ENCODE measurements around the gene LPP. TPM values are rescaled to one million over a fixed set of nuclear protein-coding genes. Genes with fewer than 3 reads are reported as not detected.

Gene LPP
- total and polyA plus RNA-seq, 8 donors, result 23.1 to 220 (median 26.7) TPM

GRCh38 chr3:188646592-188646991 lies 492.6 kb downstream of the LPP start:
- H3K4me3 ChIP-seq, result no peak overlapping the region
- no peaks in the 10 kb centered on the region for H3K36me3 ChIP-seq
- intact Hi-C loops (cut with DNase I), result no loop called here
- H3K27ac ChIP-seq, result no peak overlapping the region
- DNase-seq (peak in 1 of 4 donors; percentile 12), ATAC-seq (peak; percentile 45)
- no peak for TF ChIP-seq CTCF (IDR thresholded peaks at IDR 0.05)
- peaks cover 0 to 19% of the 10 kb centered on the region in 2 donors for H3K4me1 ChIP-seq
- H3K9me3 ChIP-seq, result no peaks in the 10 kb centered on the region
- H3K27me3 ChIP-seq, result no peaks in the 10 kb centered on the region

GRCh38 chr3:188647237-188647636 lies 493.3 kb downstream of the LPP start:
- no peak overlapping the region for H3K27ac ChIP-seq
- TF ChIP-seq CTCF (IDR thresholded peaks at IDR 0.05), result no peak
- peaks cover 0 to 19% of the 10 kb centered on the region in 2 donors for H3K4me1 ChIP-seq
- H3K36me3 ChIP-seq, result no peaks in the 10 kb centered on the region
- no peaks in the 10 kb centered on the region for H3K27me3 ChIP-seq
- no peak for DNase-seq
- H3K9me3 ChIP-seq, result no peaks in the 10 kb centered on the region
- no peak for ATAC-seq
- intact Hi-C loops (cut with DNase I), result no loop called here
- H3K4me3 ChIP-seq, result no peak overlapping the region

- DNase-seq (no peak), ATAC-seq (no peak)
- H3K9me3 ChIP-seq, result no peaks in the 10 kb centered on the region
- H3K4me3 ChIP-seq, result no peak overlapping the region
- TF ChIP-seq CTCF (IDR thresholded peaks at IDR 0.05), result no peak
- no peak overlapping the region for H3K27ac ChIP-seq
- H3K36me3 ChIP-seq, result no peaks in the 10 kb centered on the region
- intact Hi-C loops (cut with DNase I), result no loop called here
- H3K4me1 ChIP-seq, result peaks cover 0 to 19% of the 10 kb centered on the region in 2 donors
- H3K27me3 ChIP-seq, result no peaks in the 10 kb centered on the region
Observed at GRCh38 chr3:188649521-188649920, 495.6 kb downstream of the LPP start.

- Histone ChIP-seq H3K9me3 (no peaks in the 10 kb centered on the region), H3K4me3 (no peak overlapping the region), H3K4me1 (peaks cover 4% of the 10 kb centered on the region in 2 donors), H3K27me3 (no peaks in the 10 kb centered on the region), H3K27ac (no peak overlapping the region), H3K36me3 (no peaks in the 10 kb centered on the region)
- no peak for TF ChIP-seq CTCF (IDR thresholded peaks at IDR 0.05)
- ATAC-seq, result peak; percentile 62
- intact Hi-C loops (cut with DNase I), result no loop called here
- no peak for DNase-seq
Observed at GRCh38 chr3:188656196-188656982, 502.4 kb downstream of the LPP start.

- H3K27ac ChIP-seq, result no peak overlapping the region
- intact Hi-C loops (cut with DNase I), result no loop called here
- H3K4me1 ChIP-seq, result peaks cover 4 to 7% of the 10 kb centered on the region in 2 donors
- no peak overlapping the region for H3K4me3 ChIP-seq
- DNase-seq (no peak), ATAC-seq (peak; percentile 32)
- H3K27me3 ChIP-seq, result no peaks in the 10 kb centered on the region
- H3K36me3 ChIP-seq, result no peaks in the 10 kb centered on the region
- TF ChIP-seq CTCF (IDR thresholded peaks at IDR 0.05), result no peak
- no peaks in the 10 kb centered on the region for H3K9me3 ChIP-seq
Observed at GRCh38 chr3:188658606-188659005, 504.6 kb downstream of the LPP start.

Data from left lung (tissue), 10 donors.